ENCODE measurements around the gene GLO1.

Gene GLO1

GRCh38 chr6:38722727-38723334 lies 19.9 kb upstream of the GLO1 start:
- peaks cover 34% of the 10 kb centered on the region for H3K27me3 Mint-ChIP-seq
- no peak for DNase-seq (ENCODE audit: low spot score in 2 of 2)
- no peak overlapping the region for H3K4me3 Mint-ChIP-seq
- no peak for ATAC-seq (replicated peaks; ENCODE audit: extremely low read depth, poor library complexity, severe bottlenecking)
- peaks cover 11% of the 10 kb centered on the region for H3K9me3 Mint-ChIP-seq
- H3K4me1 Mint-ChIP-seq: no peaks in the 10 kb centered on the region
- no peak overlapping the region for H3K27ac Mint-ChIP-seq (ENCODE audit: low read depth)
- peaks cover 4% of the 10 kb centered on the region for H3K36me3 Mint-ChIP-seq (ENCODE audit: insufficient read depth)

- DNase-seq (ENCODE audit: low spot score in 2 of 2): no peak
- Mint-ChIP-seq H3K9me3 (peaks cover 11% of the 10 kb centered on the region), H3K27ac (ENCODE audit: low read depth) (no peak overlapping the region), H3K4me3 (no peak overlapping the region), H3K36me3 (ENCODE audit: insufficient read depth) (peaks cover 4% of the 10 kb centered on the region), H3K27me3 (peaks cover 38% of the 10 kb centered on the region), H3K4me1 (no peaks in the 10 kb centered on the region)
- no peak for ATAC-seq (replicated peaks; ENCODE audit: extremely low read depth, poor library complexity, severe bottlenecking)
These were observed 19.1 kb upstream of the GLO1 start for GRCh38 chr6:38722038-38722437.

GRCh38 chr6:38720295-38720694 lies 17.4 kb upstream of the GLO1 start:
- Mint-ChIP-seq H3K27ac (ENCODE audit: low read depth) (no peak overlapping the region), H3K36me3 (ENCODE audit: insufficient read depth) (peaks cover 5% of the 10 kb centered on the region), H3K9me3 (peaks cover 11% of the 10 kb centered on the region), H3K27me3 (peaks cover 50% of the 10 kb centered on the region), H3K4me3 (no peak overlapping the region), H3K4me1 (no peaks in the 10 kb centered on the region)
- ATAC-seq (replicated peaks; ENCODE audit: extremely low read depth, poor library complexity, severe bottlenecking): no peak
- DNase-seq (ENCODE audit: low spot score in 2 of 2): no peak

- no peak overlapping the region for H3K4me3 Mint-ChIP-seq
- peaks cover 50% of the 10 kb centered on the region for H3K27me3 Mint-ChIP-seq
- no peak overlapping the region for H3K27ac Mint-ChIP-seq (ENCODE audit: low read depth)
- ATAC-seq (replicated peaks; ENCODE audit: extremely low read depth, poor library complexity, severe bottlenecking): no peak
- no peak for DNase-seq (ENCODE audit: low spot score in 2 of 2)
- H3K4me1 Mint-ChIP-seq: peaks cover 3% of the 10 kb centered on the region
- H3K36me3 Mint-ChIP-seq (ENCODE audit: insufficient read depth): peaks cover 5% of the 10 kb centered on the region
- peaks cover 11% of the 10 kb centered on the region for H3K9me3 Mint-ChIP-seq
These were observed 16.4 kb upstream of the GLO1 start for GRCh38 chr6:38719358-38719757.

- H3K27me3 Mint-ChIP-seq: peaks cover 50% of the 10 kb centered on the region
- peaks cover 11% of the 10 kb centered on the region for H3K9me3 Mint-ChIP-seq
- no peak overlapping the region for H3K4me3 Mint-ChIP-seq
- H3K27ac Mint-ChIP-seq (ENCODE audit: low read depth): no peak overlapping the region
- ATAC-seq (replicated peaks; ENCODE audit: extremely low read depth, poor library complexity, severe bottlenecking): no peak
- peaks cover 4% of the 10 kb centered on the region for H3K36me3 Mint-ChIP-seq (ENCODE audit: insufficient read depth)
- no peak for DNase-seq (ENCODE audit: low spot score in 2 of 2)
- peaks cover 17% of the 10 kb centered on the region for H3K4me1 Mint-ChIP-seq
These were observed 13.9 kb upstream of the GLO1 start for GRCh38 chr6:38716825-38717224.

GRCh38 chr6:38715016-38715689 lies 12.2 kb upstream of the GLO1 start, which contains the start of gene DNAH8:
Gene DNAH8, plus strand, starts transcription at chr6:38715311. Its CDS starts 7,499 bp downstream, at chr6:38722810.
- H3K4me1 Mint-ChIP-seq: peaks cover 17% of the 10 kb centered on the region
- H3K27ac Mint-ChIP-seq (ENCODE audit: low read depth): no peak within 1 kb of the TSS
- H3K27me3 Mint-ChIP-seq: peaks cover 37% of the 10 kb centered on the region
- H3K36me3 Mint-ChIP-seq (ENCODE audit: insufficient read depth): peaks cover 2% of the 10 kb centered on the region
- H3K4me3 Mint-ChIP-seq: peak within 1 kb of the TSS; percentile 10
- H3K9me3 Mint-ChIP-seq: no peaks in the 10 kb centered on the region
- ATAC-seq (replicated peaks; ENCODE audit: extremely low read depth, poor library complexity, severe bottlenecking) (no peak), DNase-seq (ENCODE audit: low spot score in 2 of 2) (no peak)

- H3K36me3 Mint-ChIP-seq (ENCODE audit: insufficient read depth): peaks cover 2% of the 10 kb centered on the region
- H3K27ac Mint-ChIP-seq (ENCODE audit: low read depth): peak overlapping the region; percentile 69
- H3K27me3 Mint-ChIP-seq: peaks cover 38% of the 10 kb centered on the region
These were observed 11.5 kb upstream of the GLO1 start for GRCh38 chr6:38714239-38715015.

GRCh38 chr6:38713812-38714211 lies 10.9 kb upstream of the GLO1 start:
- peaks cover 2% of the 10 kb centered on the region for H3K36me3 Mint-ChIP-seq (ENCODE audit: insufficient read depth)

More at GRCh38 chr6:38714239-38715015, 11.5 kb upstream of the GLO1 start:
- ATAC-seq (replicated peaks; ENCODE audit: extremely low read depth, poor library complexity, severe bottlenecking) (peak; percentile 29), DNase-seq (ENCODE audit: low spot score in 2 of 2) (no peak)
- H3K4me3 Mint-ChIP-seq: peak overlapping the region; percentile 10
- H3K9me3 Mint-ChIP-seq: no peaks in the 10 kb centered on the region
- H3K4me1 Mint-ChIP-seq: peaks cover 17% of the 10 kb centered on the region

GRCh38 chr6:38708496-38708895 lies 5.6 kb upstream of the GLO1 start:
- DNase-seq (ENCODE audit: low spot score in 2 of 2) (no peak), ATAC-seq (replicated peaks; ENCODE audit: extremely low read depth, poor library complexity, severe bottlenecking) (no peak)
- Mint-ChIP-seq H3K27ac (ENCODE audit: low read depth) (no peak overlapping the region), H3K36me3 (ENCODE audit: insufficient read depth) (no peaks in the 10 kb centered on the region), H3K27me3 (peaks cover 52% of the 10 kb centered on the region), H3K9me3 (no peaks in the 10 kb centered on the region), H3K4me1 (peaks cover 5% of the 10 kb centered on the region), H3K4me3 (no peak overlapping the region)

More at GRCh38 chr6:38713812-38714211, 10.9 kb upstream of the GLO1 start:
- H3K4me3 Mint-ChIP-seq: peak overlapping the region; percentile 34
- H3K27me3 Mint-ChIP-seq: peaks cover 36% of the 10 kb centered on the region
- H3K9me3 Mint-ChIP-seq: no peaks in the 10 kb centered on the region
- peak; percentile 94 for ATAC-seq (replicated peaks; ENCODE audit: extremely low read depth, poor library complexity, severe bottlenecking)
- peak in 1 of 2 donors; percentile 31 for DNase-seq (ENCODE audit: low spot score in 2 of 2)
- H3K27ac Mint-ChIP-seq (ENCODE audit: low read depth): peak overlapping the region; percentile 69
- peaks cover 17% of the 10 kb centered on the region for H3K4me1 Mint-ChIP-seq

- H3K27me3 Mint-ChIP-seq: peaks cover 52% of the 10 kb centered on the region
- no peaks in the 10 kb centered on the region for H3K9me3 Mint-ChIP-seq
- ATAC-seq (replicated peaks; ENCODE audit: extremely low read depth, poor library complexity, severe bottlenecking) (no peak), DNase-seq (ENCODE audit: low spot score in 2 of 2) (no peak)
- H3K27ac Mint-ChIP-seq (ENCODE audit: low read depth): no peak overlapping the region
- H3K4me3 Mint-ChIP-seq: no peak overlapping the region
- H3K4me1 Mint-ChIP-seq: peaks cover 11% of the 10 kb centered on the region
- peaks cover 4% of the 10 kb centered on the region for H3K36me3 Mint-ChIP-seq (ENCODE audit: insufficient read depth)
These were observed 3.0 kb upstream of the GLO1 start for GRCh38 chr6:38705924-38706323.

GRCh38 chr6:38703949-38704590 lies 1.1 kb upstream of the GLO1 start:
- H3K27ac Mint-ChIP-seq (ENCODE audit: low read depth): no peak overlapping the region
- H3K4me3 Mint-ChIP-seq: no peak overlapping the region
- H3K9me3 Mint-ChIP-seq: peaks cover 8% of the 10 kb centered on the region
- peaks cover 40% of the 10 kb centered on the region for H3K27me3 Mint-ChIP-seq
- no peak for DNase-seq (ENCODE audit: low spot score in 2 of 2)
- H3K36me3 Mint-ChIP-seq (ENCODE audit: insufficient read depth): peaks cover 7% of the 10 kb centered on the region
- no peak for ATAC-seq (replicated peaks; ENCODE audit: extremely low read depth, poor library complexity, severe bottlenecking)
- H3K4me1 Mint-ChIP-seq: peaks cover 21% of the 10 kb centered on the region

GRCh38 chr6:38701551-38701950 lies 1.4 kb downstream of the GLO1 start:
- Mint-ChIP-seq H3K27ac (ENCODE audit: low read depth) (peak overlapping the region; percentile 86), H3K4me3 (peak overlapping the region; percentile 77), H3K27me3 (peaks cover 14% of the 10 kb centered on the region), H3K4me1 (peaks cover 26% of the 10 kb centered on the region), H3K9me3 (peaks cover 8% of the 10 kb centered on the region), H3K36me3 (ENCODE audit: insufficient read depth) (peaks cover 7% of the 10 kb centered on the region)
- DNase-seq (ENCODE audit: low spot score in 2 of 2) (no peak), ATAC-seq (replicated peaks; ENCODE audit: extremely low read depth, poor library complexity, severe bottlenecking) (no peak)

Data from central memory CD8-positive, alpha-beta T cell (primary cell).